ENCODE data around the gene SLC38A2.
"Not testable (repeated sequence)": the region's sequence is repeated elsewhere in the genome, so short reads cannot be mapped to it uniquely, and the experiment has no call there.

Gene SLC38A2

GRCh38 chr12:46351138-46351537 lies 21.4 kb downstream of the SLC38A2 start:
- no peak for TF ChIP-seq CTCF (IDR thresholded peaks at IDR 0.05; ENCODE audit: low read length, missing control alignments)

DNA sequence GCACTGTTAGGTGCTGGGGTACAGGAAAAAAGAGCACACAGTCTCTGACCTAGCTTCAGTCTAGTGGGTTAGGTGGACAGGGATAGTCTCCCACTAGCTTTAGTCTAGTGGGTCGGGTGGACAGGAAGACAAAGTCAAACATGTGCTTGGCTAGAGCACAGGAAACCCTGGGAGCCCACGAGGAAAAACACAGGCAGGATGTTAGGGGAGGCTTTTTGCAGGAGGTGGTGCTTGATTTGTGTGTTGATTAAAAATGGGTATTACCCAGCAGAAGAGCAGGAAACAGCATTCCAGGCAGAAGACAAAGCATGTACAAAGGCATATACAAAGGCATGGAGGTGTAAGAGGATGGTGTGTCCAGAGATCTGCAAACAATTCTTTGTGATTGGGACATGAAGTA lies 23.3 kb downstream of the SLC38A2 start:
- no peak overlapping the region for H3K4me3 ChIP-seq (replicated peaks; ENCODE audit: low read depth, low read length)
- DNase-seq (ENCODE audit: low read depth) = no peak
- TF ChIP-seq CTCF (IDR thresholded peaks at IDR 0.05; ENCODE audit: low read length, missing control alignments) = no peak

More at GRCh38 chr12:46351138-46351537, 21.4 kb downstream of the SLC38A2 start:
- no peak for DNase-seq (ENCODE audit: low read depth)
- no peak overlapping the region for H3K4me3 ChIP-seq (replicated peaks; ENCODE audit: low read depth, low read length)

DNA sequence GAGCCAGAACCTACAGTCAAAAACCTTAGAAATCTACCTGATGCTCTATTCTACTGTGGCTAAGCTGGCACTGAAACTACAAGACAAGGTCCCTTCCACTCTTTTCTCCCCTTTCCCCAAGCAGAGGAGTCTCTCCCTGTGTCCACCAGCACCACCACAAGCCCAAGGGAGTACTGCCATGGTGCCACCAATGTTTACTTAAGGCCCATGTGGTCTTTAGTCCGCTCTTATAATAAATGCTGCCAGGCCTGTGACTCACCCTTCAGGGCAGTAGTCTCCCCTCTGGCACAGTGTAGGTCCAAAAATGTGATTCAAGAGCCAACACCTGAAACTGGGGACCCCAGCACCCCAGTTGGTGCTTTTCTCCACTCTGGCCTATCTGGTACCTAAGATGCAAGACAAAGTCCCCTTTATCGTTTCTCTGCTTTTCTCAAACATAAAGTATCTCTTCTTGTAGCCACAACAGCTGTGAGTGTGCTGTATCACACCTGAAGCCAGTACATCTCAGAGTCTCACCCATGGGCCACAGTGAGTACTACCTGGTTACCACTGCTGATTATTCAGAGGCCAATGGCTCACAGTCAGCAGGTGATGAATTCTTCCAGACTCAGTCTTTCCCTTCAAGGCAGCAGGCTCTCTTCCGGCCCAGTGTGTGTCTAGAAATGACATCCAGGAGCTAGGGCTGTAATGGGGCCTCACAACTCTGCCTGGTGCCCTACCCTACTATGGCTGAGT lies 29.3 kb downstream of the SLC38A2 start:
- no peak overlapping the region for H3K4me3 ChIP-seq (replicated peaks; ENCODE audit: low read depth, low read length)
- no peak for DNase-seq (ENCODE audit: low read depth)
- TF ChIP-seq CTCF (IDR thresholded peaks at IDR 0.05; ENCODE audit: low read length, missing control alignments) = no peak

DNA sequence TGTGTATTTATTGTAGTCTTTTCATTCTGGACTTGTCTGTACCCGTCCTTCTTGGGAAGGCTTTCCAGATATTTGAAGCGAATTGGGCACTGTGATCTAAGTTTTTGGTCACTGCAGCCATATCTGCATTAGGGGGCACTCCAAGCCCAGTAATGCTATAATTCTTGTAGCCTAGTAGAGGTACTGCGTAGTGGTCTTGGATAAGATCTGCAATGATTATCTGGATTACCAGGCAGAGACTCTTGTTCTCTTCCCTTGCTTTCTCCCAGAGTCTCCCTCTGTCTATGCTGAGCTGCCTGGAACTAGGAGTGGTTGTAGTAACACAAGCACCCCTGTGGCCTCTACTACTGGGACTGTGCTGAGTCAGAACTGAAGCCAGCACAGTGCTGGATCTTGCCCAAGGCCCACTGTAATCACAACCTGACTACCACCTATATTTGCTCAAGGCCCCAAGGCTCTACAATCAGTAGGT lies 30.0 kb downstream of the SLC38A2 start:
- peak; percentile 50 for TF ChIP-seq CTCF (IDR thresholded peaks at IDR 0.05; ENCODE audit: low read length, missing control alignments)
- peak; percentile 56 for DNase-seq (ENCODE audit: low read depth)

GRCh38 chr12:46339051-46339450 lies 33.5 kb downstream of the SLC38A2 start:
- no peak for TF ChIP-seq CTCF (IDR thresholded peaks at IDR 0.05; ENCODE audit: low read length, missing control alignments)
- H3K4me3 ChIP-seq (replicated peaks; ENCODE audit: low read depth, low read length) = no peak overlapping the region
- no peak for DNase-seq (ENCODE audit: low read depth)

More for the DNA sequence above, 30.0 kb downstream of the SLC38A2 start:
- no peak overlapping the region for H3K4me3 ChIP-seq (replicated peaks; ENCODE audit: low read depth, low read length)

- peak; percentile 42 for DNase-seq (ENCODE audit: low read depth)
- H3K4me3 ChIP-seq (replicated peaks; ENCODE audit: low read depth, low read length) = no peak overlapping the region
- TF ChIP-seq CTCF (IDR thresholded peaks at IDR 0.05; ENCODE audit: low read length, missing control alignments) = no peak
Measured at GRCh38 chr12:46332260-46332659, 40.3 kb downstream of the SLC38A2 start.

GRCh38 chr12:46325075-46325474 lies 47.5 kb downstream of the SLC38A2 start:
- H3K4me3 ChIP-seq (replicated peaks; ENCODE audit: low read depth, low read length); DNase-seq (ENCODE audit: low read depth): not testable (repeated sequence)
